Osteocyte (in vitro differentiated cells): ENCODE data around the gene KRTAP5-7. TPM values are rescaled to one million over a fixed set of nuclear protein-coding genes. Genes with fewer than 3 reads are reported as not detected.

Experiments
- DNase-seq: peaks from one replicate; pipeline ENCODE4 v3.0.0; 2021; ENCODE audit warnings: mixed read lengths; ENCODE audit not compliant: unreplicated experiment; ENCODE audit errors: extremely low spot score
- H3K27ac Mint-ChIP-seq: one replicate; pipeline ENCODE4 v1.8.0; 2021; ENCODE audit warnings: mild to moderate bottlenecking, mixed read lengths; ENCODE audit not compliant: unreplicated experiment
- H3K27me3 Mint-ChIP-seq: one replicate; pipeline ENCODE4 v1.8.0; 2021; ENCODE audit warnings: mixed read lengths; ENCODE audit not compliant: unreplicated experiment
- H3K36me3 Mint-ChIP-seq: one replicate; pipeline ENCODE4 v1.8.0; 2021; ENCODE audit warnings: mixed read lengths; ENCODE audit not compliant: unreplicated experiment
- H3K4me1 Mint-ChIP-seq: one replicate; pipeline ENCODE4 v1.8.0; 2021; ENCODE audit warnings: mixed read lengths; ENCODE audit not compliant: unreplicated experiment
- H3K4me3 Mint-ChIP-seq: one replicate; pipeline ENCODE4 v1.8.0; 2021; ENCODE audit warnings: mild to moderate bottlenecking, moderate library complexity, mixed read lengths; ENCODE audit not compliant: unreplicated experiment
- H3K9me3 Mint-ChIP-seq: one replicate; pipeline ENCODE4 v1.8.0; 2021; ENCODE audit warnings: mixed read lengths; ENCODE audit not compliant: unreplicated experiment
- CTCF ChIP-seq: fragments of 200-600 bp; sonication (generic); IDR thresholded peaks from 2 replicates; pipeline ENCODE4 v1.5.0; 2021; ENCODE audit warnings: antibody characterized with exemption, mild to moderate bottlenecking, moderate library complexity
- total RNA-seq: library from RNA; stranded (reverse); gene quantifications from 2 replicates; pipeline ENCODE4 v1.2.1, GENCODE V29; 2021

Gene KRTAP5-7
- total RNA-seq, 1 donor from 2014 or later: not detected

- no peak for TF ChIP-seq CTCF
- H3K9me3 Mint-ChIP-seq: no peaks in the 10 kb centered on the region
- no peak overlapping the region for H3K27ac Mint-ChIP-seq
- peaks cover 51% of the 10 kb centered on the region for H3K36me3 Mint-ChIP-seq
- H3K4me1 Mint-ChIP-seq: peaks cover 21% of the 10 kb centered on the region
- DNase-seq: no peak
- no peaks in the 10 kb centered on the region for H3K27me3 Mint-ChIP-seq
- H3K4me3 Mint-ChIP-seq: no peak overlapping the region
Observed at GRCh38 chr11:71486320-71486719, 40.7 kb upstream of the KRTAP5-7 start.

GRCh38 chr11:71488681-71489270 lies 38.3 kb upstream of the KRTAP5-7 start:
- no peak overlapping the region for H3K4me3 Mint-ChIP-seq
- DNase-seq: peak; percentile 68
- H3K27me3 Mint-ChIP-seq: no peaks in the 10 kb centered on the region
- no peak for TF ChIP-seq CTCF
- peaks cover 21% of the 10 kb centered on the region for H3K4me1 Mint-ChIP-seq
- no peaks in the 10 kb centered on the region for H3K9me3 Mint-ChIP-seq
- H3K27ac Mint-ChIP-seq: no peak overlapping the region
- H3K36me3 Mint-ChIP-seq: peaks cover 54% of the 10 kb centered on the region

- Mint-ChIP-seq H3K4me1 (peaks cover 21% of the 10 kb centered on the region), H3K27ac (peak overlapping the region; percentile 24), H3K36me3 (peaks cover 53% of the 10 kb centered on the region), H3K9me3 (no peaks in the 10 kb centered on the region), H3K4me3 (no peak overlapping the region), H3K27me3 (no peaks in the 10 kb centered on the region)
- TF ChIP-seq CTCF: no peak
- DNase-seq: peak; percentile 80
Observed at GRCh38 chr11:71489311-71490043, 37.6 kb upstream of the KRTAP5-7 start.

- no peaks in the 10 kb centered on the region for H3K9me3 Mint-ChIP-seq
- TF ChIP-seq CTCF: no peak
- peaks cover 21% of the 10 kb centered on the region for H3K4me1 Mint-ChIP-seq
- no peaks in the 10 kb centered on the region for H3K27me3 Mint-ChIP-seq
- peak; percentile 66 for DNase-seq
- peaks cover 52% of the 10 kb centered on the region for H3K36me3 Mint-ChIP-seq
- H3K4me3 Mint-ChIP-seq: no peak overlapping the region
- no peak overlapping the region for H3K27ac Mint-ChIP-seq
Observed at GRCh38 chr11:71490044-71490730, 36.9 kb upstream of the KRTAP5-7 start.
